ENCODE measurements around the gene IFI30. TPM values are rescaled to one million over a fixed set of nuclear protein-coding genes. Genes with fewer than 3 reads are reported as not detected.
A peak's percentile ranks its signal among the peaks of the same experiment; 100 is the strongest.

Gene IFI30
- total RNA-seq, 1 experiment from 2014 or later = 69.6 TPM

- DNase-seq (ENCODE audit: low read depth) = peak; percentile 97
Measured at GRCh38 chr19:18152817-18153555, 20.6 kb upstream of the IFI30 start, which contains the start of gene PIK3R2. TSS of gene PIK3R2 (plus strand) at chr19:18153163. CDS start at chr19:18155880, 2,717 bp downstream.

- DNase-seq (ENCODE audit: low read depth) = no peak
Measured at GRCh38 chr19:18153556-18154134, 20.0 kb upstream of the IFI30 start.

- no peak for DNase-seq (ENCODE audit: low read depth)
Measured at GRCh38 chr19:18155095-18156087, 18.2 kb upstream of the IFI30 start.

GRCh38 chr19:18156268-18156667 is 17.3 kb upstream of the IFI30 start:
- no peak for DNase-seq (ENCODE audit: low read depth)

- peak; percentile 88 for DNase-seq (ENCODE audit: low read depth)
Measured at GRCh38 chr19:18156841-18157464, 16.7 kb upstream of the IFI30 start.

- no peak for DNase-seq (ENCODE audit: low read depth)
Measured at GRCh38 chr19:18157465-18158063, 16.0 kb upstream of the IFI30 start.

- no peak for DNase-seq (ENCODE audit: low read depth)
Measured at GRCh38 chr19:18158467-18158866, 15.1 kb upstream of the IFI30 start.

- peak; percentile 33 for DNase-seq (ENCODE audit: low read depth)
Measured at GRCh38 chr19:18159059-18159616, 14.5 kb upstream of the IFI30 start.

- DNase-seq (ENCODE audit: low read depth) = no peak
Measured at GRCh38 chr19:18159810-18160209, 13.8 kb upstream of the IFI30 start.

GRCh38 chr19:18160493-18160970 is 13.1 kb upstream of the IFI30 start:
- DNase-seq (ENCODE audit: low read depth) = no peak

- DNase-seq (ENCODE audit: low read depth) = peak; percentile 53
Measured at GRCh38 chr19:18160971-18161635, 12.5 kb upstream of the IFI30 start.

- DNase-seq (ENCODE audit: low read depth) = no peak
Measured at GRCh38 chr19:18161636-18162002, 12.0 kb upstream of the IFI30 start.

- DNase-seq (ENCODE audit: low read depth) = no peak
Measured at GRCh38 chr19:18164072-18164471, 9.5 kb upstream of the IFI30 start.

GRCh38 chr19:18165794-18166544 is 7.6 kb upstream of the IFI30 start:
- no peak for DNase-seq (ENCODE audit: low read depth)

GRCh38 chr19:18167011-18167410 is 6.6 kb upstream of the IFI30 start:
- no peak for DNase-seq (ENCODE audit: low read depth)

- DNase-seq (ENCODE audit: low read depth) = peak; percentile 31
Measured at GRCh38 chr19:18167975-18168645, 5.5 kb upstream of the IFI30 start.

GRCh38 chr19:18168673-18169381 is 4.8 kb upstream of the IFI30 start:
- DNase-seq (ENCODE audit: low read depth) = no peak

- no peak for DNase-seq (ENCODE audit: low read depth)
Measured at GRCh38 chr19:18170714-18171255, 2.8 kb upstream of the IFI30 start.
